Measurements from ENCODE around the gene CALN1. TPM values are rescaled to one million over a fixed set of nuclear protein-coding genes. Genes with fewer than 3 reads are reported as not detected.

CALN1 gene
- total and polyA plus RNA-seq, 3 donors from 2014 or later, result 4.3 to 6.2 (median 4.4) TPM

DNA sequence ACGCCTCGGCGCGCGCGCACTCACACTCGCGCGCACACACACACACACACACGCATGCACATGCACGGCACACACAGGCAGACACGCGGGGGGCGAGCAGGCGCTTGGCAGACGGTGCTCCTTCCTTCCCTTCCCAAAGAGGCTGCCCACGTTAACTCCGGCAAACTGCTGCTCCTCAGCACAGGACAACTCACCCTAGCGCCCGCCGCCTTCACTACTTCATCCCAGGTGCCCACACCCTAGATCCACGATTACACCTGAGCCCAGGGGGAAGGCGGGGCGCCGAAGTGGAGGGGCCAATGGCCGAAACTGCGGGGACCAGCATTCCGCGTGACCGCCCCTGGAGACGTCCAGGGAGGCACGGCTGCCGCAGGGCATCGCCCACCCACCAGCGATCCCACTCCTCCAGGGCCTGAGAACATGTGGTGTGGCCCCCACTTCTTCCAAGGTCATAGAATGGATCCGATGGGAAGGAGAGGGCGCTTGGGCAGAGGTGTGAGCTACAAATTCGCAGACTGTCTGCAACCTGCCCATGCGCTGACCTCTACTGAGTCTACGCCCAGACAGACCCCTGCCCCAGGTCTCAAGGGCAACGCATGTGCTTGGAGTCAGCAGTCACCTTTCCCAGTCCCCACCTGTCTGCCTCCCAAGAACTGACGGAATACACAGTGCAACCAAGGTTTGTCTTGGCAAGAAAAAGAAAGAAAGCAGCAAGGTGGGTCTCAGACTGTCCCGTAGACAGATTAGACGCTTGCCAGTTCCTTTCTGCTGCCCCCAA lies 74.6 kb downstream of the CALN1 start:
- H3K36me3 ChIP-seq (ENCODE audit: low read depth, missing control alignments), result no peaks in the 10 kb centered on the region
- H3K4me3 ChIP-seq, result peak overlapping the region in 1 of 2 donors; percentile 38
- H3K9me3 ChIP-seq, result no peaks in the 10 kb centered on the region
- no peak overlapping the region for H3K27ac ChIP-seq
- peaks cover 3% of the 10 kb centered on the region for H3K4me1 ChIP-seq
- whole genome bisulfite sequencing, 2 donors, result 2 to 5% methylated on average over 14 to 43 of the region's 44 CpGs
- no peak for DNase-seq
- H3K27me3 ChIP-seq, result no peaks in the 10 kb centered on the region
- TF ChIP-seq, protein P1, sequence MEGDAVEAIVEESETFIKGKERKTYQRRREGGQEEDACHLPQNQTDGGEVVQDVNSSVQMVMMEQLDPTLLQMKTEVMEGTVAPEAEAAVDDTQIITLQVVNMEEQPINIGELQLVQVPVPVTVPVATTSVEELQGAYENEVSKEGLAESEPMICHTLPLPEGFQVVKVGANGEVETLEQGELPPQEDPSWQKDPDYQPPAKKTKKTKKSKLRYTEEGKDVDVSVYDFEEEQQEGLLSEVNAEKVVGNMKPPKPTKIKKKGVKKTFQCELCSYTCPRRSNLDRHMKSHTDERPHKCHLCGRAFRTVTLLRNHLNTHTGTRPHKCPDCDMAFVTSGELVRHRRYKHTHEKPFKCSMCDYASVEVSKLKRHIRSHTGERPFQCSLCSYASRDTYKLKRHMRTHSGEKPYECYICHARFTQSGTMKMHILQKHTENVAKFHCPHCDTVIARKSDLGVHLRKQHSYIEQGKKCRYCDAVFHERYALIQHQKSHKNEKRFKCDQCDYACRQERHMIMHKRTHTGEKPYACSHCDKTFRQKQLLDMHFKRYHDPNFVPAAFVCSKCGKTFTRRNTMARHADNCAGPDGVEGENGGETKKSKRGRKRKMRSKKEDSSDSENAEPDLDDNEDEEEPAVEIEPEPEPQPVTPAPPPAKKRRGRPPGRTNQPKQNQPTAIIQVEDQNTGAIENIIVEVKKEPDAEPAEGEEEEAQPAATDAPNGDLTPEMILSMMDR (IDR thresholded peaks at IDR 0.05), result no peak
- intact Hi-C loops (cut with DNase I; ENCODE audit: low total_unique reads), result no loop called here

DNA sequence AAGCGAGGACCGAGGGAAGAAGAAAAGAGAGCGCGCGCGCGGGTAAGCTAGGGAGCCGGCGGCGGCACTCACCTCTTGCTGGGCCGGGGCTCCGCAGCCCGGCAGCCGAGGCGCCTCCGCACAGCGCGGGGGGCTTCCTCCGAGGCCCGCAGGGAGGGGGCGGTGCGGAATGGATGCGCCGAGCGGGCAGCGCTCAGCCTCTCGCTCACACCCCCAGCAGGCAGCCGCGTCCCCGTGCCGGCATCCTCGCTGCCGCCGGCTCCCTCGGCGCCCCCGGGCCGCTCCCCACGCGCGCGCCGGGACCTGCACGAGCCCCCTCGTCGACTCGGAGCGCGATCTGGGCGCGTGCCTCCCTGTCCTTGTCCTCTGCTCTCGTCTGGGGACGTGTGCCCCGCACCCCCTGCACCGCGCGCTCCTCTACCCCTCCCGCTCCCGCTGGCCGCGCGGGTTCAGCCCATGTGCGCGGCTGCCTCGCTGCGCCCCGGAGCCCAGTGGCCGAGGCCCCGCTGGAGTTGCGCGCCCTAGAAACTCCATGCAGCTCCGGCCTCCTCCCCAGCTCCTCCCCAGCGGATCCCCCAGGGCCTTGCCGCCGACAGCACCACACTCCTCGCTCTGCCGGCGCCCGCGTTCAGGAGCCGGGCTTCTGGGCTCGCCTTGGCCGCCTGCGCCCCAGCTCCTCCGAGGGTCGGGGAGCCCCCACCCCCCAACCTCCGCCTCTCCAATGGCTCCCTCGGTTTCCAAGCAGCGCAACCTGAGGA lies 75.3 kb downstream of the CALN1 start:
- no peaks in the 10 kb centered on the region for H3K9me3 ChIP-seq
- peaks cover 3% of the 10 kb centered on the region for H3K4me1 ChIP-seq
- intact Hi-C loops (cut with DNase I; ENCODE audit: low total_unique reads), result no loop called here
- TF ChIP-seq POLR2A (IDR thresholded peaks at IDR 0.05), result no peak
- TF ChIP-seq, protein P1 (IDR thresholded peaks at IDR 0.05), result no peak
- no peaks in the 10 kb centered on the region for H3K27me3 ChIP-seq
- H3K36me3 ChIP-seq (ENCODE audit: low read depth, missing control alignments), result no peaks in the 10 kb centered on the region
- H3K27ac ChIP-seq, result no peak overlapping the region
- peak overlapping the region in 1 of 2 donors; percentile 38 for H3K4me3 ChIP-seq
- no peak for DNase-seq
- WGBS, 2 donors, result 0% methylated on average over 14 to 60 of the region's 89 CpGs

DNA sequence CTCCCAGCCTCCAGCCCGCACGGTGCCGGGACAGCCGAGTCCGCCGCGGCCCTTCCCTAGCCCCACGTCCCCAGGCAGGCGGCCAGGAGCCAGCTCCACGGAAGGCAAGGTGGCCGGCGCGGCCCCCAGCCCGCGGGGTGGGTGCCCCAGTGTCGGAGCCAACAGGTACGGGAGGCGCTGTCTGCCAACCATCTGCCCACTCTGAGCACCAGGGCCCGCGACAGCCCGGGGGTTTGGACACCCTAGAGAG lies 75.8 kb downstream of the CALN1 start:
- intact Hi-C loops (cut with DNase I; ENCODE audit: low total_unique reads), result no loop called here
- no peak for TF ChIP-seq POLR2A (IDR thresholded peaks at IDR 0.05)
- TF ChIP-seq, protein P1 (IDR thresholded peaks at IDR 0.05), result no peak
- H3K4me1 ChIP-seq, result peaks cover 3% of the 10 kb centered on the region

DNA sequence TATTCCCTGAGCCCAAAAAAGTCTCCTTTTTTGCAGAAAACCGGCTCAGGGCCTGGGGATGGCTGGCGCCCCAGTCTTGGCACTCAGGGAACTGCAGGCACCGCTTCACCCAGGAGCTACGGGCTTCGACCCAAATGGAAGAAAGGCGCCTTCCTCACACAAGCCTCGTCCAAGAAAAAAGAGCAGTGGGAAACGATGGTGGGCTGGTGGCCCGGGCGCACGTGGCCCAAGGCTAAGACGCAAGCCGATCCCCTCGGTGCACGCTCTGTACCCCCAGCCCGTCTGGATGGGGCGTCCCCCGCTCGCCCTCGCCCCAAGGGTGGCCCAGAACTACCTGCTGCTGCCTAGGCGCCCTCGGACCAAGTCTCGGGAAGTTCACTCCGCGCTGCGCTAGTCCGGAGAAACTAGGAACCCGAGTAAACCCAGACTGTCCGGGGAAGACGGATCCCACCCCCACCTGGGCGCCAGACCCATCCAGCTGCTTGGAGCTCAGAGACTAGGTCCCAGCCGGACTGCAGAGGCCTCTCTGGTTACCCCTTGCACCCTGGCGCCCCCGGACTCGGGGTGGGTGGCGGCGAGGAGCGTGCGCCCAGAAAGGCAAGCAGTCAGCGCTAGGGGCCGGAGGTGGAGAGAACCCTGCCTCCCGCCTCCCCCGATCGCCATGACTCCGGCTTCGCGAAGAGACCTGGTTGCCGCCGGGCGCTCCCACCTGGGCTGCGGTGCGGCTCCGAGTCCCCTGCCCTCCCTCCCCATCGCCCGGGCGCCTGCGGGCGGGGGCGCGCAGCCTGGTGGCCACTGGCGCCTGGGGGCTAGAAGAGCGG lies 76.4 kb downstream of the CALN1 start:
- intact Hi-C loops (cut with DNase I; ENCODE audit: low total_unique reads), result no loop called here
- 0 to 1% methylated on average over 4 to 37 of the region's 62 CpGs for WGBS, 2 donors
- peak overlapping the region in 1 of 2 donors; percentile 38 for H3K4me3 ChIP-seq
- DNase-seq, result no peak
- H3K36me3 ChIP-seq (ENCODE audit: low read depth, missing control alignments), result no peaks in the 10 kb centered on the region
- no peak overlapping the region for H3K27ac ChIP-seq
- peaks cover 3% of the 10 kb centered on the region for H3K4me1 ChIP-seq
- no peaks in the 10 kb centered on the region for H3K9me3 ChIP-seq
- H3K27me3 ChIP-seq, result no peaks in the 10 kb centered on the region
- TF ChIP-seq POLR2A (IDR thresholded peaks at IDR 0.05), result no peak
- TF ChIP-seq, protein P1 (IDR thresholded peaks at IDR 0.05), result no peak

More for the DNA sequence above, 75.8 kb downstream of the CALN1 start:
- Histone ChIP-seq H3K27ac (no peak overlapping the region), H3K36me3 (ENCODE audit: low read depth, missing control alignments) (no peaks in the 10 kb centered on the region), H3K4me3 (peak overlapping the region in 1 of 2 donors; percentile 38), H3K27me3 (no peaks in the 10 kb centered on the region), H3K9me3 (no peaks in the 10 kb centered on the region)
- no peak for DNase-seq
- WGBS, 2 donors, result 0% methylated on average over 6 of the region's 21 CpGs; no CpG with 5 or more reads in 1 of the 2 donors
